IgD-negative memory B cell (primary cell): ENCODE data around the gene PGM5. TPM values are rescaled to one million over a fixed set of nuclear protein-coding genes. Genes with fewer than 3 reads are reported as not detected.

Experiments used
- H3K27ac Mint-ChIP-seq, 3 donors: one replicate each; pipeline ENCODE4 v1.8.0; 2020 to 2022; ENCODE audit warnings: mild to moderate bottlenecking in 3 of 3, mixed read lengths in 3 of 3, moderate library complexity in 1 of 3
- H3K27me3 Mint-ChIP-seq: one replicate; pipeline ENCODE4 v1.8.0; 2021; ENCODE audit warnings: mixed read lengths
- H3K36me3 Mint-ChIP-seq: one replicate; pipeline ENCODE4 v1.8.0; 2020; ENCODE audit warnings: mild to moderate bottlenecking, mixed read lengths
- H3K4me1 Mint-ChIP-seq, 3 donors: one replicate each; pipeline ENCODE4 v1.8.0; 2020 to 2022; ENCODE audit warnings: mixed read lengths in 3 of 3, mild to moderate bottlenecking in 1 of 3
- H3K4me3 Mint-ChIP-seq, 4 donors: one replicate each; pipeline ENCODE4 v1.8.0; 2020 to 2022; ENCODE audit warnings: mild to moderate bottlenecking in 4 of 4, mixed read lengths in 4 of 4, moderate library complexity in 3 of 4
- H3K9me3 Mint-ChIP-seq, 3 donors: one replicate each; pipeline ENCODE4 v1.8.0; 2020 to 2021; ENCODE audit warnings: mixed read lengths in 3 of 3, mild to moderate bottlenecking in 1 of 3
- polyA plus RNA-seq: library from polyadenylated mRNA; unstranded; fragments of 300-500 nt; fragmentation: Illumina TruSeq; gene quantifications from one replicate; pipeline ENCODE4 v1.2.3, GENCODE V29; 2021

The PGM5 gene
- polyA plus RNA-seq, 1 donor from 2014 or later = not detected

GRCh38 chr9:68454579-68455334 is 98.3 kb downstream of the PGM5 start:
- no peak overlapping the region for H3K4me3 Mint-ChIP-seq
- H3K4me1 Mint-ChIP-seq = peaks cover 0 to 4% (median 2%) of the 10 kb centered on the region in 3 donors
- H3K9me3 Mint-ChIP-seq = no peaks in the 10 kb centered on the region
- H3K27ac Mint-ChIP-seq = no peak overlapping the region
- peaks cover 8% of the 10 kb centered on the region for H3K27me3 Mint-ChIP-seq
- no peaks in the 10 kb centered on the region for H3K36me3 Mint-ChIP-seq

DNA sequence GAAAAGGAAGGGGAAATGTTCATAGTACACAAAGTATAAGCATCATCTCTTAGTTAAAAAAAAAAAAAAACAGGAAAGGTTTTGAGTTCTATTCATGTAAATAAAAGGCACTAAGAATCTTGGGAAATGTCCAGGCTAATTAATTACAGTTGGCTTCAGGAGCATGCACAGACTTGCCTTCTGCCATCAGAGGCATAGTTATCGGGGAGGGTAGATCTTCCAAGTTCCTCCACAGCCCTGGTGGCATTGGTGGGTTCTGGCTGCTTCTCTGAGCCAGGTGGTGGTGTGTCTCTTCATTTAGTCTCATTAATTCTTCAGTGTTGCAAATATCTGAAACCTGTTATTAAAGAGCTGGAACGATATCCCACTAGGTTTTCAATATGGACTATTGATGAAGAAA is 99.0 kb downstream of the PGM5 start:
- no peaks in the 10 kb centered on the region for H3K9me3 Mint-ChIP-seq
- H3K4me3 Mint-ChIP-seq = no peak overlapping the region
- no peak overlapping the region for H3K27ac Mint-ChIP-seq
- H3K36me3 Mint-ChIP-seq = no peaks in the 10 kb centered on the region
- peaks cover 0 to 4% (median 2%) of the 10 kb centered on the region in 3 donors for H3K4me1 Mint-ChIP-seq
- peaks cover 8% of the 10 kb centered on the region for H3K27me3 Mint-ChIP-seq

DNA sequence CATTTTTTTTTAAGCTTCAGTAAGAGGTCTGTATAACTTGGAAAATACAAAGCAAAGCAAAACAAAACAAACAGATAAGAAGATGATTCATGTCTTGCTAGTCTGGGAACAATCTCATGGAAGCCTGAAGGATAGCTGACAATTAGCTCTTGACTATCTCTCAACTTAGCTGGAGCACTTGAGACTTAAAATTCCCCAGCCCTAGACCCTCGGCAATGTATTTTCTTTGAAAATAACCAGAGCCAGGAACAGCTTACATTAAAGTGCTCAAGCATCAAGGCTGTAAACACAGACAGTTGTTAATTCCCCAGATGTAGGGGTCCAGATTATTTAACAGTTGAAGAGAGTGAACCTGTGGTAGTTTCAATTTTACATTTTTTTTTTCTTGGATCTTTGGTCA is 101.4 kb downstream of the PGM5 start:
- H3K9me3 Mint-ChIP-seq = no peaks in the 10 kb centered on the region
- H3K27ac Mint-ChIP-seq = no peak overlapping the region
- H3K27me3 Mint-ChIP-seq = peaks cover 6% of the 10 kb centered on the region
- no peaks in the 10 kb centered on the region for H3K36me3 Mint-ChIP-seq
- peaks cover 0 to 1% (median 0%) of the 10 kb centered on the region in 3 donors for H3K4me1 Mint-ChIP-seq
- no peak overlapping the region for H3K4me3 Mint-ChIP-seq

DNA sequence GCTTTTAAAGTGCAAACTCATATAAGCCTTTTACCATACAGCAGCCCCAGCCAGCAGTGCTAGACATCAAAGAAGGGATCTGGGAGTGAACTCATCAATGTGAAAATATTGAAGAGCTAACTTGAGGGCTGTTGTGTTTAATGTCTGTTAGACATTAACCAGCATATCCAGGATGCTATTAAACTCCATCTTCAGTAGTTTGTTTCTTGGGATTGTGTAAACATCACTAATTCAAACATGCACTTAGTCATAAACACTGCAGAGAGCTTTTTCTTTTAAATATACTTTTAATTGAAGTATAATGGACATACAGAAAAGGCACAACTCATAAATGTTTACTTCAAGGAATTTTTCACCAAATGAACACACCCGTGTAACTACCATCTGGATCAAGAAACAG is 102.5 kb downstream of the PGM5 start:
- no peak overlapping the region for H3K27ac Mint-ChIP-seq
- H3K27me3 Mint-ChIP-seq = peaks cover 3% of the 10 kb centered on the region
- no peak overlapping the region for H3K4me3 Mint-ChIP-seq
- H3K4me1 Mint-ChIP-seq = no peaks in the 10 kb centered on the region
- H3K36me3 Mint-ChIP-seq = no peaks in the 10 kb centered on the region
- no peaks in the 10 kb centered on the region for H3K9me3 Mint-ChIP-seq

- H3K27me3 Mint-ChIP-seq = peaks cover 1% of the 10 kb centered on the region
- no peaks in the 10 kb centered on the region for H3K4me1 Mint-ChIP-seq
- H3K4me3 Mint-ChIP-seq = no peak overlapping the region
Measured at GRCh38 chr9:68462105-68462775, 105.8 kb downstream of the PGM5 start.

GRCh38 chr9:68470067-68470466 is 113.7 kb downstream of the PGM5 start:
- Mint-ChIP-seq H3K4me1 (no peaks in the 10 kb centered on the region), H3K27me3 (peaks cover 6% of the 10 kb centered on the region), H3K4me3 (no peak overlapping the region), H3K36me3 (peaks cover 1% of the 10 kb centered on the region), H3K27ac (no peak overlapping the region), H3K9me3 (peaks cover 0 to 4% (median 2%) of the 10 kb centered on the region in 3 donors)

More at GRCh38 chr9:68462105-68462775, 105.8 kb downstream of the PGM5 start:
- Mint-ChIP-seq H3K36me3 (no peaks in the 10 kb centered on the region), H3K27ac (no peak overlapping the region), H3K9me3 (peaks cover 0 to 4% (median 2%) of the 10 kb centered on the region in 3 donors)

DNA sequence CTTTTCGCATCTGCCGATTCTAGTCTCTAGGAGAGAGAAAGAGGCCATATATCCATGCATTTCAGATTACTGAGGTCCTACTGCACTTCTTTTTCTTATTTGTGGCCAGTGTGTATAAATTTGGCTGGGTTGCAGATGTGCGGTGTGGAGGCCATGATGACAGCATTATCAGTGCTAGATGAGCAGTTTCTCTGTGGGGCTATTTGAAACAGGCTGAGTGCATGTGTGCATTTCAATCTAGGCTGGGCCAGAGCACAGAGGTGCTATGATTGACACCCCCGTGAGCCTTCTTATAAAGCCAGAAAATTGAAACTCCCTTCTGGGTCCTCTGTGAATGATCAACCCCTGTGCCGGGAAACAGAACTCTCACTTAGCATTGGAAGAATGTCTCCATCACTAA is 114.2 kb downstream of the PGM5 start:
- no peak overlapping the region for H3K27ac Mint-ChIP-seq
- peaks cover 6% of the 10 kb centered on the region for H3K27me3 Mint-ChIP-seq
- peaks cover 1% of the 10 kb centered on the region for H3K36me3 Mint-ChIP-seq
- H3K4me1 Mint-ChIP-seq = no peaks in the 10 kb centered on the region
- H3K9me3 Mint-ChIP-seq = peaks cover 0 to 4% (median 2%) of the 10 kb centered on the region in 3 donors
- no peak overlapping the region for H3K4me3 Mint-ChIP-seq

GRCh38 chr9:68472119-68472518 is 115.7 kb downstream of the PGM5 start:
- H3K4me1 Mint-ChIP-seq = no peaks in the 10 kb centered on the region
- H3K9me3 Mint-ChIP-seq = no peaks in the 10 kb centered on the region
- peaks cover 1% of the 10 kb centered on the region for H3K36me3 Mint-ChIP-seq
- no peak overlapping the region for H3K4me3 Mint-ChIP-seq
- peaks cover 7% of the 10 kb centered on the region for H3K27me3 Mint-ChIP-seq
- H3K27ac Mint-ChIP-seq = no peak overlapping the region

DNA sequence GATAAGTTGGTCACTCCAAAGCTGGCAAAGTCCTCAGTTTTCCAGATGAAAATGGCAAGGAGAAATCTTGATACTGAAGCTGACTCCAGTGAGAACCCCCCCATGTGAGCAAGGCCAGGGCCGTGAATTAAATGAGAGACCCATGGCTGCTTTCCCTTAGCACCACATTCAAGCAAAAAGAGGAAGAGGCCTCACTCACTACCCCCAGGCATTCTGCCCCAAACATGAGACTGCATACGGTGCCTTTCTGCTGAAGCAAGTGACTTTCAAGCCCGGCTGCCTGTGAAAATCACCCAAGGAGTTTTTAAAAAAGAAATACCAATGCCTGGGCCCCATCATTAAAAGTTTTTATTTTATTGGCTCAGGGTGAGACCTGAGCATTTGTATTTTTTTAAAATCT is 117.4 kb downstream of the PGM5 start:
- Mint-ChIP-seq H3K27me3 (peaks cover 12% of the 10 kb centered on the region), H3K4me3 (no peak overlapping the region), H3K9me3 (no peaks in the 10 kb centered on the region), H3K27ac (no peak overlapping the region), H3K36me3 (peaks cover 1% of the 10 kb centered on the region), H3K4me1 (no peaks in the 10 kb centered on the region)

DNA sequence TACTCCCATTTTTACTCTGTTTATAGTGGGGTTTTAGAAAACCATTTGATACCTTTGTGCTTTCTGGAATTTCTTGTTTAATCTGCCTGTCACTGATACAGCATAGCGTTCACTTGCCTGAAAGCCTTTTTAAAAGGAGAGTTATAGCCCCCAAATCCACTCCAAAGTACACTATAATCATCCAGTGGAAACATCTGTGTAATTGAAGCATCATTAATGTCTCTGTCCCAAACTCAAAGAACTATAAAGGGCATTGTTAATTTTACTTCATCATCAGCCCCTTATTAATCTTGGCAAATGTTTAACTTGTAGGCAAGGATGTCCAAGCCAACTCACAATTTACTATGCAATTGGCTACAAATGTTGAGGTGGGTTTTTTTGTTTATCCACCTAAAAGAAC is 120.0 kb downstream of the PGM5 start:
- Mint-ChIP-seq H3K27ac (no peak overlapping the region), H3K27me3 (peaks cover 16% of the 10 kb centered on the region), H3K4me1 (no peaks in the 10 kb centered on the region), H3K4me3 (no peak overlapping the region), H3K9me3 (no peaks in the 10 kb centered on the region), H3K36me3 (no peaks in the 10 kb centered on the region)

DNA sequence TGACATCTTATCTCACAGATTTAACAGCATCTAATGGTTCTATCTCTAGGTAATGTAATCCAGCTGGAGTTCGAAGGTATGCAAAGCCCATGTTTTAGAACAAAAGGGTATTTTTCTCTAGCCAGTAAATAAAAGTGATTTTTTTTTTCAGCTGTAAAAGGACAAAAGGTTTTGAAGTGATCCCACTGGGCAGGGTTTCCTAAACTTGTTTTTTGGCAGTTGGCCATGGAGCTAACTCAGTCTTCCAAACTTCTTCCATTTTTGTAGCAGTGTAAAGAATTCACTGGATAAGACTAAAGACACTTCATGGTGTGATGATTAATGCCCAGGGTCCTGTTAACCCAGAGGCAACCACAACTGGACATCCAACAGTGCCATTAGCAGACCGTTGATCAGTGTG is 120.4 kb downstream of the PGM5 start:
- no peaks in the 10 kb centered on the region for H3K36me3 Mint-ChIP-seq
- no peak overlapping the region for H3K27ac Mint-ChIP-seq
- no peaks in the 10 kb centered on the region for H3K9me3 Mint-ChIP-seq
- no peak overlapping the region for H3K4me3 Mint-ChIP-seq
- no peaks in the 10 kb centered on the region for H3K4me1 Mint-ChIP-seq
- H3K27me3 Mint-ChIP-seq = peaks cover 16% of the 10 kb centered on the region

DNA sequence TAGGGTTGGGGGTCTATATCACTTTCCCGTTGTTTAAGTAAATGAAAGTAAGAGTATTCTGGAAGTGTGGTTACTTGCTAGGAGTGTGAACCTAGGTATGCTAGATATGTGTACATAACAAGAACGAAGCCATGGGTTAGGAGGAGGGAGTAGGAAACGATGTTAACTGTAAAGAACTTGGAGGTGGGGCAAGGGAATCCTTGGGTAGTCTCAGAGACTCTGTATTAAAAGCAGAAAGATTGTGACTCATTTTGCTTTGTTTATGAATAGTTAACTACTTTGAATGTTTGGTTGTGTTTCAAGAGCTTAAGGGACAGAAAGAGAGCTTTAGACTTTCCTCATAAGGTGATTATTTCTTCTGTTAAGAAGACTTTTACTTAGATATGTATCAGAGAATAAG is 124.4 kb downstream of the PGM5 start:
- Mint-ChIP-seq H3K9me3 (peaks cover 0 to 7% (median 3%) of the 10 kb centered on the region in 3 donors), H3K4me3 (no peak overlapping the region), H3K36me3 (no peaks in the 10 kb centered on the region), H3K27me3 (peaks cover 14% of the 10 kb centered on the region), H3K4me1 (peaks cover 0 to 2% (median 0%) of the 10 kb centered on the region in 3 donors), H3K27ac (no peak overlapping the region)

DNA sequence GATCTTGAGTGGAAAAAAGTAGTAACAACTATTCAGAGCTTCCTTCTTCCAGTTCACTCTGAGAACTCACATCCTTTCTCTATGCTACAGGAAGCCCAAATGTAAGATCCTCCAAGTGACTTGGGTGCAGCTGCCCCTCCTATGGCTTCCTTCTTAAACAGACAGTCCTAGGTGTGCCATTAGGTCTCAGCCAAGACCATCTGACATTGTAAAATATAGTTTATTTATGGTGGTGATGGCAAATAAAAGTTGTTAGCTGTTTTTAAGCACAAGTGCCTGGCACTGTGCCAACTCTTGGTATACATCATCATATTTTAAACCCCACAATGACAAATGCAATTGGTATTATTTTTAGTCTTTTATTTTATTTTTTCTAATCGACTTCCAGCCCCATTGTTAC is 126.1 kb downstream of the PGM5 start:
- no peak overlapping the region for H3K27ac Mint-ChIP-seq
- no peaks in the 10 kb centered on the region for H3K36me3 Mint-ChIP-seq
- no peak overlapping the region for H3K4me3 Mint-ChIP-seq
- H3K9me3 Mint-ChIP-seq = peaks cover 6 to 16% (median 8%) of the 10 kb centered on the region in 3 donors
- H3K4me1 Mint-ChIP-seq = peaks cover 0 to 2% (median 0%) of the 10 kb centered on the region in 3 donors
- H3K27me3 Mint-ChIP-seq = peaks cover 10% of the 10 kb centered on the region

DNA sequence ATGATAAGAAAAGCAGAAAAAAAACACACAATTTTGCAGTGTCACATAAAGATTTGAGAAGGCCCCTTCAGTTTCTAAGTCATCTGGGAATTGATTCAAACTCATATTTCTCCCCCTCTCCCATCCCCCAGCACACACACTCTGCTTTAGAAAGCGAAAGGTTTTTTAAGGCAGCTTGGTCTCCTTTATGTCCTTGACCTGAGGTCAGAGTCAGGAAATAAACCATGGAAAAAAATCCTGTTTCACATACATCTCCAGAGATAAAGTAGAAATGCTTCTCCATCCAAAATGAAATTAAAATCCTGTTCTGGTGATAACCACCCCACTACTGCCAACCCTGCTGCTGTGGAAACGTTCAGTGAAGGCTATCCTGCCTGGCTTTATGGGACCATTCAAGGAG is 131.7 kb downstream of the PGM5 start:
- peaks cover 5% of the 10 kb centered on the region for H3K36me3 Mint-ChIP-seq
- peaks cover 6 to 16% (median 8%) of the 10 kb centered on the region in 3 donors for H3K9me3 Mint-ChIP-seq
- no peak overlapping the region for H3K27ac Mint-ChIP-seq
- H3K27me3 Mint-ChIP-seq = peaks cover 15% of the 10 kb centered on the region
- no peaks in the 10 kb centered on the region for H3K4me1 Mint-ChIP-seq
- H3K4me3 Mint-ChIP-seq = no peak overlapping the region

- peaks cover 5% of the 10 kb centered on the region for H3K36me3 Mint-ChIP-seq
- H3K4me1 Mint-ChIP-seq = no peaks in the 10 kb centered on the region
- H3K27ac Mint-ChIP-seq = no peak overlapping the region
- H3K27me3 Mint-ChIP-seq = peaks cover 17% of the 10 kb centered on the region
- H3K9me3 Mint-ChIP-seq = peaks cover 6 to 16% (median 8%) of the 10 kb centered on the region in 3 donors
- H3K4me3 Mint-ChIP-seq = no peak overlapping the region
Measured at GRCh38 chr9:68489646-68490045, 133.2 kb downstream of the PGM5 start.

DNA sequence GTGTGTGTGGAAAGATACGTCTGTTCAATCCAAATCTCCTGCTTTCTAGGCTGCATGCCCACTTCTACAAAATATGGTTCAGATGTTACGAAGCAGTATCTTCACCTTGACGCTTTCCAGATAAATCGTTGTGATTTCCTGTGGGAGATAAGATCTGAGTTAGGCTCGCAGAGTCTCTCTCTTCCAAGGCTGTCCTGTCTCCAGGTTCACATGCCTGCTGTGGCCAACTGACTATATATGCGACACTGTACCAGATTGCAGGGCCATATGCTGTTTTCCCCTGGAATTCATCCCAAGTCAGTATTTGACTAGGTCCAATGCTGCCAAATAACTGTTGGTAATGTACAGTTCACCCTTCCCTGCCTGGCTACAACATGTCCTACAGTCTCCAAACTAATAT is 136.4 kb downstream of the PGM5 start:
- Mint-ChIP-seq H3K27ac (no peak overlapping the region), H3K4me1 (no peaks in the 10 kb centered on the region), H3K27me3 (peaks cover 16% of the 10 kb centered on the region), H3K9me3 (no peaks in the 10 kb centered on the region), H3K4me3 (peak overlapping the region in 1 of 4 donors; percentile 13), H3K36me3 (peaks cover 5% of the 10 kb centered on the region)
